ENCODE measurements around the gene ARHGEF7.

The ARHGEF7 gene

GRCh38 chr13:111258637-111259036 is 143.5 kb downstream of the ARHGEF7 start:
- TF ChIP-seq Cebpa-rat (IDR thresholded peaks at IDR 0.05): no peak

GRCh38 chr13:111259058-111259457 is 143.9 kb downstream of the ARHGEF7 start:
- Histone ChIP-seq H3K4me1 (no peaks in the 10 kb centered on the region), H3K4me2 (no peak overlapping the region), H3K9ac (no peak overlapping the region), H3K36me3 (peaks cover 76 to 98% (median 82%) of the 10 kb centered on the region in 11 experiments), H3K9me3 (replicated peaks in 1 of 11) (peaks cover 54 to 61% (median 59%) of the 10 kb centered on the region in 11 experiments), H3K4me3 (no peak overlapping the region), H4K20me1 (peaks cover 6 to 23% (median 19%) of the 10 kb centered on the region in 11 experiments; a peak in 15 of 22 replicates), H3K27me3 (no peaks in the 10 kb centered on the region), H3K27ac (no peak overlapping the region)
- no peak for TF ChIP-seq Cebpa-rat (IDR thresholded peaks at IDR 0.05)

More at GRCh38 chr13:111258637-111259036, 143.5 kb downstream of the ARHGEF7 start:
- peak overlapping the region in 1 of 10 experiments; percentile 34; a peak in 1 of 20 replicates for H3K4me3 ChIP-seq
- no peak overlapping the region for H3K27ac ChIP-seq
- no peak overlapping the region for H3K4me2 ChIP-seq
- H4K20me1 ChIP-seq: peaks cover 2 to 19% (median 15%) of the 10 kb centered on the region in 11 experiments; a peak in 14 of 22 replicates
- no peaks in the 10 kb centered on the region for H3K4me1 ChIP-seq
- H3K27me3 ChIP-seq: no peaks in the 10 kb centered on the region
- H3K36me3 ChIP-seq: peaks cover 76 to 98% (median 85%) of the 10 kb centered on the region in 11 experiments
- H3K9ac ChIP-seq: no peak overlapping the region
- H3K9me3 ChIP-seq (replicated peaks in 1 of 11): peaks cover 58 to 66% (median 63%) of the 10 kb centered on the region in 11 experiments

GRCh38 chr13:111261326-111261725 is 146.2 kb downstream of the ARHGEF7 start:
- Histone ChIP-seq H3K9ac (no peak overlapping the region), H3K9me3 (replicated peaks in 1 of 11) (peaks cover 37 to 43% (median 40%) of the 10 kb centered on the region in 11 experiments), H3K4me3 (no peak overlapping the region), H4K20me1 (peaks cover 24 to 43% (median 38%) of the 10 kb centered on the region in 11 experiments; a peak in 18 of 22 replicates), H3K27ac (no peak overlapping the region), H3K36me3 (peaks cover 58 to 100% (median 85%) of the 10 kb centered on the region in 11 experiments), H3K4me1 (no peaks in the 10 kb centered on the region), H3K27me3 (no peaks in the 10 kb centered on the region), H3K4me2 (no peak overlapping the region)
- TF ChIP-seq Cebpa-rat (IDR thresholded peaks at IDR 0.05): no peak

- Histone ChIP-seq H3K27me3 (no peaks in the 10 kb centered on the region), H3K4me1 (no peaks in the 10 kb centered on the region), H4K20me1 (peaks cover 34 to 53% (median 48%) of the 10 kb centered on the region in 11 experiments; a peak in 20 of 22 replicates), H3K4me3 (no peak overlapping the region), H3K9ac (no peak overlapping the region), H3K9me3 (replicated peaks in 1 of 11) (peaks cover 30 to 33% (median 31%) of the 10 kb centered on the region in 11 experiments), H3K36me3 (peaks cover 55 to 100% (median 85%) of the 10 kb centered on the region in 11 experiments), H3K27ac (no peak overlapping the region), H3K4me2 (no peak overlapping the region)
- TF ChIP-seq Cebpa-rat (IDR thresholded peaks at IDR 0.05): no peak
Measured at GRCh38 chr13:111262281-111262680, 147.2 kb downstream of the ARHGEF7 start.

GRCh38 chr13:111262715-111263114 is 147.6 kb downstream of the ARHGEF7 start:
- no peaks in the 10 kb centered on the region for H3K27me3 ChIP-seq
- peaks cover 35 to 57% (median 50%) of the 10 kb centered on the region in 11 experiments; a peak in 20 of 22 replicates for H4K20me1 ChIP-seq
- no peak overlapping the region for H3K4me3 ChIP-seq
- H3K27ac ChIP-seq: no peak overlapping the region
- H3K9me3 ChIP-seq (replicated peaks in 1 of 11): peaks cover 25 to 29% (median 27%) of the 10 kb centered on the region in 11 experiments
- TF ChIP-seq Cebpa-rat (IDR thresholded peaks at IDR 0.05): no peak
- H3K4me1 ChIP-seq: no peaks in the 10 kb centered on the region
- no peak overlapping the region for H3K4me2 ChIP-seq
- no peak overlapping the region for H3K9ac ChIP-seq
- peaks cover 55 to 100% (median 85%) of the 10 kb centered on the region in 11 experiments for H3K36me3 ChIP-seq

- no peak overlapping the region for H3K9ac ChIP-seq
- H3K9me3 ChIP-seq (replicated peaks in 1 of 11): peaks cover 17 to 20% (median 18%) of the 10 kb centered on the region in 11 experiments
- no peak overlapping the region for H3K27ac ChIP-seq
- H3K4me3 ChIP-seq: no peak overlapping the region
- H3K36me3 ChIP-seq: peaks cover 54 to 100% (median 85%) of the 10 kb centered on the region in 11 experiments
- no peaks in the 10 kb centered on the region for H3K4me1 ChIP-seq
- peaks cover 35 to 62% (median 50%) of the 10 kb centered on the region in 11 experiments; a peak in 20 of 22 replicates for H4K20me1 ChIP-seq
- TF ChIP-seq Cebpa-rat (IDR thresholded peaks at IDR 0.05): no peak
- no peaks in the 10 kb centered on the region for H3K27me3 ChIP-seq
- H3K4me2 ChIP-seq: no peak overlapping the region
Measured at GRCh38 chr13:111263566-111263965, 148.5 kb downstream of the ARHGEF7 start.

- Histone ChIP-seq H3K4me1 (no peaks in the 10 kb centered on the region), H3K4me2 (no peak overlapping the region), H3K27me3 (no peaks in the 10 kb centered on the region), H4K20me1 (peaks cover 35 to 78% (median 61%) of the 10 kb centered on the region in 11 experiments; a peak in 20 of 22 replicates), H3K9me3 (replicated peaks in 1 of 11) (peaks cover 1 to 4% (median 2%) of the 10 kb centered on the region in 11 experiments; a peak in 16 of 22 replicates), H3K4me3 (no peak overlapping the region), H3K9ac (no peak overlapping the region), H3K27ac (no peak overlapping the region), H3K36me3 (peaks cover 54 to 100% (median 85%) of the 10 kb centered on the region in 11 experiments)
- no peak for TF ChIP-seq Cebpa-rat (IDR thresholded peaks at IDR 0.05)
Measured at GRCh38 chr13:111265006-111265700, 150.0 kb downstream of the ARHGEF7 start.

- Histone ChIP-seq H3K4me1 (no peaks in the 10 kb centered on the region), H3K36me3 (peaks cover 53 to 100% (median 87%) of the 10 kb centered on the region in 11 experiments), H3K9ac (no peak overlapping the region), H3K27me3 (no peaks in the 10 kb centered on the region), H3K9me3 (replicated peaks in 1 of 11) (no peaks in the 10 kb centered on the region), H3K27ac (no peak overlapping the region), H4K20me1 (peaks cover 35 to 81% (median 62%) of the 10 kb centered on the region in 11 experiments; a peak in 20 of 22 replicates), H3K4me3 (no peak overlapping the region), H3K4me2 (no peak overlapping the region)
- TF ChIP-seq Cebpa-rat (IDR thresholded peaks at IDR 0.05): no peak
Measured at GRCh38 chr13:111265701-111266035, 150.6 kb downstream of the ARHGEF7 start.

- H3K27ac ChIP-seq: no peak overlapping the region
- H3K4me3 ChIP-seq: no peak overlapping the region
- H3K36me3 ChIP-seq: peaks cover 67 to 100% (median 100%) of the 10 kb centered on the region in 11 experiments
- no peak overlapping the region for H3K4me2 ChIP-seq
- H3K4me1 ChIP-seq: no peaks in the 10 kb centered on the region
- H3K9ac ChIP-seq: no peak overlapping the region
- H4K20me1 ChIP-seq: peaks cover 40 to 93% (median 65%) of the 10 kb centered on the region in 11 experiments; a peak in 20 of 22 replicates
- TF ChIP-seq Cebpa-rat (IDR thresholded peaks at IDR 0.05): no peak
- no peaks in the 10 kb centered on the region for H3K9me3 ChIP-seq (replicated peaks in 1 of 11)
- H3K27me3 ChIP-seq: no peaks in the 10 kb centered on the region
Measured at GRCh38 chr13:111267205-111267604, 152.1 kb downstream of the ARHGEF7 start.

All from BLaER1 treated with 17β-estradiol and CSF1 and Interleukin-3, amounts not matched to agents 10 nM and 100 nM (cell line).